HG02870 (cell line): ENCODE data around the gene SCIN.
"Not testable (repeated sequence)": the region's sequence is repeated elsewhere in the genome, so short reads cannot be mapped to it uniquely, and the experiment has no call there.

Source experiments
- ATAC-seq: cut with Tn5 transposase; IDR thresholded peaks from one replicate; pipeline ENCODE4 v1.9.1; 2021; ENCODE audit warnings: mild to moderate bottlenecking, moderate library complexity; ENCODE audit not compliant: unreplicated experiment

The SCIN gene

GRCh38 chr7:12646139-12646538 is 75.6 kb downstream of the SCIN start:
- ATAC-seq, result no peak

- no peak for ATAC-seq
Observed at GRCh38 chr7:12647364-12648219, 77.1 kb downstream of the SCIN start.

GRCh38 chr7:12648704-12649261 is 78.3 kb downstream of the SCIN start:
- ATAC-seq, result no peak

GRCh38 chr7:12649348-12649747 is 78.8 kb downstream of the SCIN start:
- no peak for ATAC-seq

DNA sequence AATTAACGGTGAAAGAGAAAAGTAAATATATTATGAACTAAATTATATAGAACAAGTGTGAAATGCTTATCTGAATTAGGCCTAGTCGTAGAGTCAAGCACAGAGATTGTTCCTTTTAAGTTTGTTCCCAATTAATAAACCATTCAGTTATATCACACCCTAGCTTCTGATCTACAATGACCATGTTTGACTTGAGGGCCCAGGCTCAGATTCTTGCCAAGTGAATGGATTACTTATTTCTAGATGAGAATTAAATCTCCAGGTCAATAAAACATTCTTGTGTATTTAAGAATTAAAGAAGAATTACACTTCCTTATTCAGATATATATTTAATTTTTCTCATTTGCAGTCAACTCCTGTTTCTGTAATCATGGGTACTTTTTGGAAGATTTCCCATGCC is 79.6 kb downstream of the SCIN start:
- no peak for ATAC-seq

DNA sequence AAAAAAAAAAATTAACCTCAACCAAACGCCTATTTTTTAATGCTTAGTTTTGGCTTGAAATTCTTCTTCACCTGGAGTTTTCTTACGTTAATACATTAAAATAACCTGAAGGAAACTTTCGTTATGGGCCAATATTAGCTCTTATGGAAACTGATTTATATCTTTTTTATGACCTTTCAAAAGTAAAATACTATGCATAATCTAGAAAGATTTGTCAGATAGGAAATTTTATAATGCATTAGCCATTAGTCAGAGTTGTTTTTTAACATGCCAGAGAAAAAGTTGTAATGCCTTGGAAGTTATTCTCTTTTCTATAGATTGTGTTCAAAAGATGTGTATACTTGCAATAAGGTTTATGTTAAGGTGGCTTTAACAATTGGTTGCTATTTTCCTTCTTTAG is 82.6 kb downstream of the SCIN start:
- ATAC-seq, result no peak

DNA sequence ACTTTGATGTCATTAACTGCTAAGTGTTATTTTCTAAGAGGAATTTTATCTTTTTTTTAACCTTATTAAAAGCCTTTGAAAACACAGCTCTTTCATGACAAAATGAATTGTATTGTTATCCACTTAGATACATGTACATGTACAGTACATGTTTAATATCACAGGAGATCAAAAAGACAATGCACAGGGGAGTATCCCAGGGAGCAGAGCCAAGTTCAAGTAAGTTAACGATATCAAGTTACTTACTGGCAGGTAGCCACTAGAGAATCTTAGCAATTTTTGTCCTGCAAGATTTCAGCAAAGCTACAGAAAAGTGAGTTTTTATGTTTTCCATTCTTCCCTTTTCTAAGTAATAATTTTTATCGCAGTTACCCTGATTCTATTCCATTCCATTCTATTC is 83.0 kb downstream of the SCIN start:
- no peak for ATAC-seq

DNA sequence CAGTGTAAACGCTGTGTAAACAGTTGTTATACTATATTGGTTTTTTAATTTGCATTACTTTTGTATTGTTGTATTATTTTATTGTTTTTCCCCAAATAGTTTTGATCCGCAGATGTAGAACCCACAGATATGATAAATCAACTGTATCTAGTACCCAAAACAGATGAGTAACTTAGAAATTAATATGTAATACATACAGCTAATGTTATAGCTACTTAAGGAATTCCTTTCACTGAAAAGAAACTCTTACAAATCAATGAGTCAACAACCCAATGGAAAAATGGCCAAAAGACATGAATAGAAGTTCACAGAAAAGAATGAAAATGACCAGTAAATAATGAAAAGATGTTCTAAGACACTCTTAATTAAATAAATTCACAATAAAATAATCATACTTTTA is 84.6 kb downstream of the SCIN start:
- ATAC-seq, result no peak

- not testable (repeated sequence) for ATAC-seq
Observed at GRCh38 chr7:12660423-12660822, 89.9 kb downstream of the SCIN start.

DNA sequence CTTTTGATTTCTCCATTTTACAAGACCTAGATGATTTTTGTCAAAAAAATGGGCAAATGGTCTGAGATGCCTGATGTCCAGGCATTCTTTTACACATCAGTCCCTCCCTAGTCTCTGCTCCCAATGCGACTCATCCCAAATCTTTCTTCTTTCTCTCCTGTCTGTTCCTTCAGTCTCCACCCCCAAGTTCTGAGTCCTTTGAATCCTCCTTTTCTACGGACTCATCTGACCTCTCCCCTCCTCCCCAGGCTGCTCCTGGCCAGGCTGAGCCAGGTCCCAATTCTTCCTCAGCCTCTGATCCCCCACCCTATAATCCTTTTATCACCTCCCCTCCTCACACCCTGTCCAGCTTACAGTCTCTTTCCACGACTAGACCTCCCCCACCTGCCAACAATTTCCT is 90.5 kb downstream of the SCIN start:
- not testable (repeated sequence) for ATAC-seq

DNA sequence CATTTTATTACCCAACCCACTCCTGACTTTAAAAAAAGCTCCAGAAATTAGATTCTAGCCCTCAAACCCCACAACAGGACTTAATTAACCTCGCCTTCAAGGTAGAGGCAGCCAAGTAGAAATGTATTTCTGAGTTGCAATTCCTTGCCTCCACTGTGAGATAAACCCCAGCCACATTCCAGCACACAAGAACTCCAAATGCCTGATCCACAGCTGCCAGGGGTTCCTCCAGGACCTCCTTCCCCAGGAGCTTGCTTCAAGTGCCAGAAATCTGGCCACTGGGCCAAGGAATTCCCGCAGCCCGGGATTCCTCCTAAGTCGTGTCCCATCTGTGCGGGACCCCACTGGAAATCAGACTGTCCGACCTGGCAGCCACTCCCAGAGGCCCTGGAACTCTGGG is 91.1 kb downstream of the SCIN start:
- ATAC-seq, result no peak

- no peak for ATAC-seq
Observed at GRCh38 chr7:12670000-12670729, 99.6 kb downstream of the SCIN start.

DNA sequence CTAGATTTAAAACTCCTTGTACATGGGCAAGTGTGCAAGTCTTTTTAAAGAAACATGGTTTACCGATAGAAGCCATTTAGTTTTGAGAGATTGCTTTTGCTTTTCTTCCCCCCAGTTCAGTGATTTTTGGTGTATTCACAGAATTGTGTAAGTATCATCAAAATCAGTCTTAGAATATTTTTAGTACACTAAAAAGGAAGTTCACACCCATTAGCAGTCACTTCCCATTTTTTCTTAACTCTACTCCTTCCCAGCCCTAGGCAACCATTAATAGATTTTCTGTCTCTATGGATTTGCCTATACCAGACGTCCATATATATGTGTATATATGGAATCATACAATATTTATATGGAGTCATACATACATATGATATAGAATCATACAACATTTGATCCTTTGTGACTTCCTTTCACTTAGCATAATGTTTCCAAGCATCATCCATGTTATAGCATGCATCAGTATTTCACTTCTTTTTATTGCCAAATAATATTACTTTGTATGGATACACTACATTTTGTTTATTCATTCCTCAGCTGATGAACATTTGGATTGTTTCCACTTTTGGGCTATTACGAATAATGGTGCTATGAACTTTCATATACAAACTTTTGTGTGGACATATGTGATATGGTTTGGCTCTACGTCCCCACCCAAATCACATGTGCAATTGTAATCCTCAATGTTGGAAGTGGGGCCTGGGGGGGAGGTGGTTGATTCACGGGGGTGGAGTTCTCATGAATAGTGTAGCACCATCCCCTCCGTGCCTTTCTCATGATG is 100.4 kb downstream of the SCIN start:
- ATAC-seq, result no peak

DNA sequence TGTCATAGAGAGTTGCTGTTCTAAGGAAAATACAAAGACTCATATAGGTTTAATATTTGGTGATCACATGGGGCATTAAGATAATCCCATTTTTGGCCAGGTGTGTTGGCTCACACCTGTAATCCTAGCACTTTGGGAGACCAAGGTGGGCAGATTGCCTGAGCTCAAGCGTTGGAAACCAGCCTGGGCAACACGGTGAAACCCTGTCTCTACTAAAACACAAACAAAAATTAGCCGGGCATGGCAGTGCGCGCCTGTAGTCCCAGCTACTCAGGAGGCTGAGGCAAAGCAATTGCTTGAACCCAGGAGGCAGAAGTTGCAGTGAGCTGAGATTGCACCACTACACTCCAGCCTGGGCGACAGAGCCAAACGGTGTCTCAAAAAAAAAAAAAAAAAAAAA is 102.9 kb downstream of the SCIN start:
- ATAC-seq, result not testable (repeated sequence)

DNA sequence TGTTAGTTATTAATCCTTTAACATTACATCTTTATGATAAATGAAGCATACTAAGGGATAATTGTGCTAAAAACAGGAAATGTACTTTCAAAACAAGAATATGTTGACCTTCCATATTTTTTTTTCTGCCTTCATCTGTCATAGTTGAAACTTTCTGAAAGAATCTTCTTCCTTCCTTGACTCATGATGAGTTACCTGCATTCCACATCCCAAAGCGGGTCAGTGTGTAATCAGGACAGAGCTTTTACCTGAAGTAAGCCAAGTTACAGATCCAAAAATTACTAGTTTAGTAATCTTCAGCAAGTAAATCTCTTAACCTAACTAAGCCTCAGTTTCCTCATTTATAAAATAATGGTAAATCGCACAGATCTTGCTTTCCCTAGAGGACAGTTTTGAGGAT is 103.5 kb downstream of the SCIN start:
- ATAC-seq, result no peak

GRCh38 chr7:12674861-12675260 is 104.3 kb downstream of the SCIN start:
- peak; percentile 89 for ATAC-seq

GRCh38 chr7:12683678-12684585 is 113.4 kb downstream of the SCIN start:
- no peak for ATAC-seq

- no peak for ATAC-seq
Observed at GRCh38 chr7:12684733-12685132, 114.2 kb downstream of the SCIN start.

- ATAC-seq, result no peak
Observed at GRCh38 chr7:12685550-12685949, 115.0 kb downstream of the SCIN start.

- peak; percentile 82 for ATAC-seq
Observed at GRCh38 chr7:12686234-12686890, 115.8 kb downstream of the SCIN start.
